ENCODE measurements around the gene ST7. TPM values are rescaled to one million over a fixed set of nuclear protein-coding genes. Genes with fewer than 3 reads are reported as not detected.

Gene ST7
- total and polyA plus RNA-seq, 2 of the 8 experiments (the other 6 are each of a cell fraction or from before 2014, with no cell fraction given), result 16.3 to 18.0 TPM

- H3K36me3 ChIP-seq (ENCODE audit: control insufficient read depth in 2 of 4, insufficient read depth in 4 of 4, low read length in 3 of 4), result no peaks in the 10 kb centered on the region
- no peaks in the 10 kb centered on the region for H3K4me1 ChIP-seq (replicated peaks in 1 of 4; ENCODE audit: control insufficient read depth in 3 of 4, insufficient read depth in 4 of 4, low read length in 3 of 4)
- no peak overlapping the region for H2BK12ac ChIP-seq (ENCODE audit: low read depth, low read length)
- no peak overlapping the region for H2BK5ac ChIP-seq (ENCODE audit: low read depth, low read length)
- DNase-seq (ENCODE audit: low read depth in 1 of 2, low spot score in 2 of 2) (no peak), FAIRE-seq (no peak)
- no peak overlapping the region for H3K4me3 ChIP-seq (ENCODE audit: extremely low read depth in 1 of 4, insufficient read depth in 2 of 4, low read depth in 3 of 4, low read length in 4 of 4)
- H2AK5ac ChIP-seq (ENCODE audit: low read depth, low read length), result no peak overlapping the region
- H3K23ac ChIP-seq (ENCODE audit: insufficient read length), result no peak overlapping the region
- no peaks in the 10 kb centered on the region for H3K79me1 ChIP-seq (ENCODE audit: low read depth, low read length)
- no peak overlapping the region for H2BK120ac ChIP-seq (replicated peaks; ENCODE audit: low read depth, low read length)
- H4K91ac ChIP-seq (replicated peaks; ENCODE audit: insufficient read length, low read length), result no peak overlapping the region
- no peak overlapping the region for H3K18ac ChIP-seq (ENCODE audit: extremely low read depth, low read length)
- no peak overlapping the region for H4K5ac ChIP-seq (ENCODE audit: insufficient read length, low read depth, low read length)
- H4K8ac ChIP-seq (ENCODE audit: extremely low read depth, insufficient read depth, low read length), result no peak overlapping the region
- no peak overlapping the region for H2BK15ac ChIP-seq (ENCODE audit: low read length)
- no peak overlapping the region for H3K27ac ChIP-seq (ENCODE audit: low read depth, low read length)
- H2AFZ ChIP-seq (ENCODE audit: low read length), result no peak overlapping the region
- no peak overlapping the region for H3K9ac ChIP-seq (replicated peaks in 1 of 4; ENCODE audit: extremely low read depth in 1 of 4, low read depth in 3 of 4, low read length in 3 of 4)
- no peaks in the 10 kb centered on the region for H3K23me2 ChIP-seq (ENCODE audit: low read depth, low read length)
- no peak overlapping the region for H2BK20ac ChIP-seq (ENCODE audit: low read length)
- H3K27me3 ChIP-seq (replicated peaks in 1 of 4; ENCODE audit: control insufficient read depth in 3 of 4, extremely low read depth in 1 of 4, insufficient read depth in 3 of 4, low read length in 3 of 4), result no peaks in the 10 kb centered on the region
- H4K20me1 ChIP-seq (replicated peaks in 1 of 2; ENCODE audit: control insufficient read depth in 1 of 2, insufficient read depth in 2 of 2, low read length in 2 of 2), result no peaks in the 10 kb centered on the region
- no peak overlapping the region for H3K4ac ChIP-seq (replicated peaks; ENCODE audit: insufficient read length, low read depth, low read length)
- H3K4me2 ChIP-seq (ENCODE audit: insufficient read depth in 1 of 2, low read depth in 2 of 2, low read length in 2 of 2), result no peak overlapping the region
- CTCF ChIA-PET (ENCODE audit: partially characterized antibody), result no interaction called here
- H3K56ac ChIP-seq (replicated peaks; ENCODE audit: insufficient read length, low read depth, low read length), result no peak overlapping the region
- H3K79me2 ChIP-seq (ENCODE audit: control insufficient read depth in 1 of 2, insufficient read depth in 2 of 2, low read length in 2 of 2), result no peaks in the 10 kb centered on the region
- H3K9me3 ChIP-seq (ENCODE audit: insufficient read depth in 2 of 2, low read depth in 1 of 2, low read length in 1 of 2), result no peaks in the 10 kb centered on the region
- 95% methylated on average over 3 of the region's 3 CpGs; no CpG with 5 or more reads in 1 of the 2 experiments for WGBS, 2 experiments (ENCODE audit: extremely low coverage in 1 of 2, insufficient coverage in 1 of 2, insufficient read length in 1 of 2, insufficient replicate concordance in 2 of 2, low coverage in 1 of 2, low lambda C conversion rate in 2 of 2, missing lambda C conversion rate in 1 of 2)
- no peak overlapping the region for H3K14ac ChIP-seq (ENCODE audit: insufficient read length)
- POLR2A ChIA-PET (ENCODE audit: partially characterized antibody), result no interaction called here
- TF ChIP-seq TBP (IDR thresholded peaks at IDR 0.05; ENCODE audit: low read depth, low read length), result no peak
- TF ChIP-seq CTCF (IDR thresholded peaks at IDR 0.05; ENCODE audit: control extremely low read depth in 1 of 3, insufficient read depth in 1 of 3, low read depth in 1 of 3, low read length in 3 of 3), result no peak
- no peak for TF ChIP-seq ATF2 (IDR thresholded peaks at IDR 0.05; ENCODE audit: low read length)
- no peak for TF ChIP-seq SIX5 (IDR thresholded peaks at IDR 0.05; ENCODE audit: low read depth, low read length)
- TF ChIP-seq CEBPB (IDR thresholded peaks at IDR 0.05; ENCODE audit: low read depth, low read length), result no peak
- TF ChIP-seq BRCA1 (IDR thresholded peaks at IDR 0.05; ENCODE audit: low read depth, low read length), result no peak
- TF ChIP-seq ATF3 (IDR thresholded peaks at IDR 0.05; ENCODE audit: insufficient read depth, low read depth, low read length), result no peak
- TF ChIP-seq KDM1A (IDR thresholded peaks at IDR 0.05; ENCODE audit: borderline replicate concordance, low read length), result no peak
- TF ChIP-seq CBX8 (IDR thresholded peaks at IDR 0.05; ENCODE audit: borderline replicate concordance, low read depth, low read length), result no peak
- no peak for TF ChIP-seq CTBP2 (IDR thresholded peaks at IDR 0.05; ENCODE audit: borderline replicate concordance, insufficient read depth, insufficient read length, low read length)
These were observed 318.3 kb downstream of the ST7 start for GRCh38 chr7:117271566-117271965.

All from H1 (cell line).